Airway epithelial cell (primary cell): ENCODE results near the gene HTRA3. TPM values are rescaled to one million over a fixed set of nuclear protein-coding genes. Genes with fewer than 3 reads are reported as not detected.

Source experiments
- total RNA-seq: library from RNA; depleted of rRNA; stranded (reverse); fragments of >200 nt; gene quantifications from 2 replicates; pipeline ENCODE4 v1.2.3, GENCODE V29; 2015

HTRA3 gene
- total RNA-seq, result 0.71 and 0.84 TPM in 2 replicates

DNA sequence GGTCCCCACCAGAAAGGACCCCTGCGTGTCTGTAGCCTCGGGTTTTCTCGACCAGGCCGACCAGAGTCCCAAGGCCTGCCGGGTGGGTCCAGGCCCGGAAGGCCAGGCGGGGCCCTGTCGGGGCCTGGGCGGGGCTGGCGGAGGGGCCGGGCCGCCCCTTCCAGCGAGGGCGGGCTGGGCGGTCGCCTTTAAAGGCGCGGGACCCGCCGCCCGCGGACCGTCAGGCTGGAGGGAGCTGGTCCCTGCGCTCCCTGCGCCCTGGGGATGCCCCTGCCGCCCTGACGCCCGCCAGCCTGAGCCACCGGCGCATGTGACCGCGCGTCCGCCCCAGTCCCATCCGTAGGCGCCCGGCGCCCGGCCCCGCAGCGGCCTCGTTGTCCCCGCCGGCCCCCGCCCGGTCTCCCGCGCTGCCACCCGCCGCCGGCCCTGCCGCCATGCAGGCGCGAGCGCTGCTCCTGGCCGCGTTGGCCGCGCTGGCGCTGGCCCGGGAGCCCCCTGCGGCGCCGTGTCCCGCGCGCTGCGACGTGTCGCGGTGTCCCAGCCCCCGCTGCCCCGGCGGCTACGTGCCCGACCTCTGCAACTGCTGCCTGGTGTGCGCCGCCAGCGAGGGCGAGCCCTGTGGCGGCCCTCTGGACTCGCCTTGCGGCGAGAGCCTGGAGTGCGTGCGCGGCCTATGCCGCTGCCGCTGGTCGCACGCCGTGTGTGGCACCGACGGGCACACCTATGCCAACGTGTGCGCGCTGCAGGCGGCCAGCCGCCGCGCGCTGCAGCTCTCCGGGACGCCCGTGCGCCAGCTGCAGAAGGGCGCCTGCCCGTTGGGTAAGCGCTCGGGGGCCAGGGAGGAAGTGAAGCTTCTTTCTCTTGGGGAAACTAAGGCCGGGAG is at the start of gene HTRA3:
Gene HTRA3, plus strand, starts transcription at position 220 of the 883 bp plus-strand sequence. Its CDS starts 215 bp downstream, at position 435.

Other genes with a start within 250 kb of the HTRA3 start
- 0.14 and 0.23 TPM in 2 replicates for gene ABLIM2, start 110.9 kb upstream of the HTRA3 start, total RNA-seq
- gene SH3TC1, start 70.5 kb upstream of the HTRA3 start, total RNA-seq, result 36.3 and 37.0 TPM in 2 replicates
- 30.1 and 35.8 TPM in 2 replicates for gene ACOX3, start 171.0 kb downstream of the HTRA3 start, total RNA-seq
- gene TRMT44, start 171.0 kb downstream of the HTRA3 start, total RNA-seq, result 12.0 and 17.8 TPM in 2 replicates